GM12878 (cell line): ENCODE results near the gene VN1R5. TPM values are rescaled to one million over a fixed set of nuclear protein-coding genes. Genes with fewer than 3 reads are reported as not detected.

ENCODE experiments used
- ATAC-seq: fragments of 200-7000 bp; cut with Tn5 transposase; 3 replicates; pipeline ENCODE4 v1.9.1; 2020; ENCODE audit warnings: mild to moderate bottlenecking, moderate library complexity
- BruUV-seq: library from RNA; stranded (reverse); fragments of 400-500 nt; replicated peaks from 2 replicates; lab custom pipeline; 2021; lab: Mats Ljungman, UMichigan
- CTCF ChIA-PET: fragments of 300-600 bp; sonication (Branson Sonifier 250); formaldehyde crosslinking; extraction: SDS; loops from one replicate; lab custom pipeline; 2021; ENCODE audit warnings: inconsistent platforms; lab: Yijun Ruan, JAX
- POLR2A ChIA-PET: fragments of 350-600 bp; formaldehyde crosslinking; extraction: SDS; loops from one replicate; lab custom pipeline; 2021; ENCODE audit warnings: inconsistent platforms; lab: Charles Lee
- RAD21 ChIA-PET: fragments of 300-600 bp; sonication (Branson Sonifier 250); formaldehyde crosslinking; loops from one replicate; lab custom pipeline; 2023; ENCODE audit warnings: antibody characterized with exemption; ENCODE audit not compliant: unreplicated experiment; lab: Charles Lee
- SMC1A ChIA-PET: fragments of 300-600 bp; sonication (Branson Sonifier 250); formaldehyde crosslinking; loops from one replicate; lab custom pipeline; 2023; ENCODE audit not compliant: unreplicated experiment, uncharacterized antibody; lab: Charles Lee
- DNase-seq: peaks from one replicate; pipeline ENCODE4 v3.0.0-alpha.2; 2011; ENCODE audit warnings: low read depth, low spot score
- FAIRE-seq: peaks from 3 replicates; lab custom pipeline; 2011; peaks lifted over from hg19 to GRCh38; lab: Jason Lieb, UNC
- H2AFZ ChIP-seq: 2 replicates; pipeline ENCODE4 v1.6.0; 2011; ENCODE audit warnings: low read depth, low read length, control low read depth; ENCODE audit not compliant: control insufficient read depth
- H3K27ac ChIP-seq: 2 replicates; pipeline ENCODE4 v1.5.1; 2011; ENCODE audit warnings: control low read depth; ENCODE audit not compliant: control insufficient read depth, insufficient read depth
- H3K27me3 ChIP-seq, 2 experiments: replicated peaks in 1 of 2; 2 replicates each; pipeline versions ENCODE4 v1.6.0 to v1.6.1; 2011; ENCODE audit warnings: low read length in 1 of 2; ENCODE audit not compliant: control insufficient read depth in 2 of 2, insufficient read depth in 2 of 2
- H3K36me3 ChIP-seq, 2 experiments: 2 replicates each; pipeline ENCODE4 v1.5.1; 2011; ENCODE audit warnings: low read length in 1 of 2; ENCODE audit not compliant: control insufficient read depth in 2 of 2, insufficient read depth in 2 of 2
- H3K4me1 ChIP-seq: 2 replicates; pipeline ENCODE4 v1.6.1; 2011; ENCODE audit warnings: mild to moderate bottlenecking, low read length, moderate library complexity, mixed read lengths; ENCODE audit not compliant: control insufficient read depth, insufficient read depth
- H3K4me2 ChIP-seq: 2 replicates; pipeline ENCODE4 v1.6.0; 2011; ENCODE audit warnings: control low read depth; ENCODE audit not compliant: control insufficient read depth, insufficient read depth
- H3K4me3 ChIP-seq: fragments of 200-600 bp; sonication (generic); 2 replicates; pipeline ENCODE4 v1.5.1; 2016
- H3K79me2 ChIP-seq: 2 replicates; pipeline ENCODE4 v1.6.0; 2011; ENCODE audit warnings: low read length; ENCODE audit not compliant: control insufficient read depth, insufficient read depth
- H3K9ac ChIP-seq: 2 replicates; pipeline ENCODE4 v1.8.0; 2011; ENCODE audit warnings: low read length, control low read depth, mixed read lengths; ENCODE audit not compliant: control insufficient read depth, insufficient read depth
- H3K9me3 ChIP-seq: replicated peaks from 3 replicates; pipeline ENCODE4 v1.5.1; 2011; ENCODE audit warnings: mild to moderate bottlenecking, low read length; ENCODE audit not compliant: control insufficient read depth, insufficient read depth
- H4K20me1 ChIP-seq: 2 replicates; pipeline ENCODE4 v1.6.0; 2011; ENCODE audit not compliant: control insufficient read depth, insufficient read depth
- BHLHE40 ChIP-seq, 2 experiments: fragments of 450-650 bp in 1 of 2; IDR thresholded peaks; 2 replicates each; pipeline ENCODE4 v1.6.1; 2011 to 2017; ENCODE audit warnings: low read depth in 2 of 2, borderline replicate concordance in 1 of 2, improper control_type of control experiment in 1 of 2, low read length in 1 of 2, mild to moderate bottlenecking in 1 of 2
- DPF2 ChIP-seq: fragments of 450-650 bp; IDR thresholded peaks from 2 replicates; pipeline ENCODE4 v1.6.1; 2017; ENCODE audit warnings: mild to moderate bottlenecking
- GATAD2B ChIP-seq: fragments of 450-650 bp; conservative IDR thresholded peaks from 2 replicates; pipeline ENCODE4 v1.6.1; 2017; ENCODE audit warnings: low read depth, mild to moderate bottlenecking, moderate library complexity
- HDAC2 ChIP-seq: fragments of 200-600 bp; sonication (generic); IDR thresholded peaks from 2 replicates; pipeline ENCODE4 v1.6.1; 2017
- MYB ChIP-seq: fragments of 150-350 bp; IDR thresholded peaks from 2 replicates; pipeline ENCODE4 v1.6.1; 2014; ENCODE audit warnings: mild to moderate bottlenecking, low read depth, low read length, borderline replicate concordance
- NR2C2 ChIP-seq: IDR thresholded peaks from 2 replicates; pipeline ENCODE4 v1.6.1; 2011; ENCODE audit warnings: borderline replicate concordance, low read depth; ENCODE audit not compliant: control insufficient read depth, insufficient read length
- PAX8 ChIP-seq: fragments of 450-650 bp; IDR thresholded peaks from 2 replicates; pipeline ENCODE4 v1.6.1; 2017; ENCODE audit warnings: mild to moderate bottlenecking, moderate library complexity
- RAD21 ChIP-seq: IDR thresholded peaks from 2 replicates; pipeline ENCODE4 v1.6.1; 2011; ENCODE audit warnings: mild to moderate bottlenecking, low read depth, low read length, moderate library complexity; ENCODE audit not compliant: insufficient read depth
- TARDBP ChIP-seq: IDR thresholded peaks from 2 replicates; pipeline ENCODE4 v1.6.1; 2016; ENCODE audit warnings: borderline replicate concordance
- YY1 ChIP-seq: IDR thresholded peaks from 2 replicates; pipeline ENCODE4 v1.6.1; 2011; ENCODE audit warnings: low read depth, mild to moderate bottlenecking, low read length
- ZBTB11 ChIP-seq: fragments of 450-650 bp; formaldehyde crosslinking; IDR thresholded peaks from 2 replicates; pipeline ENCODE4 v1.5.0; 2022; ENCODE audit warnings: mild to moderate bottlenecking, missing genetic modification characterization
- ZBTB33 ChIP-seq: fragments of 450-650 bp; IDR thresholded peaks from 2 replicates; pipeline ENCODE4 v1.6.1; 2017; ENCODE audit warnings: mild to moderate bottlenecking
- ZNF207 ChIP-seq: fragments of 450-650 bp; IDR thresholded peaks from 2 replicates; pipeline ENCODE4 v1.6.1; 2014; ENCODE audit warnings: antibody characterized with exemption, mild to moderate bottlenecking, borderline replicate concordance
- ZNF24 ChIP-seq: fragments of 450-650 bp; IDR thresholded peaks from 2 replicates; pipeline ENCODE4 v1.6.1; 2017; ENCODE audit warnings: antibody characterized with exemption, mild to moderate bottlenecking
- in situ Hi-C: fragments of 300-500 bp; cut with MboI; formaldehyde crosslinking; loops from 9 replicates; pipeline ENCODE4 v1.14.3; 2018; ENCODE audit warnings: mixed read lengths
- intact Hi-C: fragments of 100-400 bp; cut with micrococcal nuclease; formaldehyde crosslinking; loops from one replicate; pipeline ENCODE4 v1.14.2; 2022; ENCODE audit not compliant: unreplicated experiment
- polyA plus RNA-seq, 11 experiments: library from polyadenylated mRNA; depleted of rRNA in 4 of 11; unstranded in 6 of 11; stranded (reverse) in 5 of 11; fragments of >200 nt; fragmentation: Nextera tagmentation in 4 of 11; fragmentation: Illumina TruSeq in 1 of 11; extraction: Ambion mirVana in 4 of 11; extraction: Trizol in 1 of 11; gene quantifications; 1 replicate in 1 of 11; 2 replicates in 10 of 11; pipeline versions ENCODE4 v1.2.1 to v1.2.3, GENCODE V29; 2011 to 2016; ENCODE audit warnings: inconsistent platforms in 2 of 11, missing spikeins in 2 of 11, low read depth in 1 of 11
- total RNA-seq, 4 experiments: library from RNA; depleted of rRNA in 3 of 4; stranded (reverse); fragments of >200 nt in 3 of 4; fragmentation: Illumina TruSeq in 1 of 4; extraction: Trizol in 1 of 4; gene quantifications; 2 replicates each; pipeline versions ENCODE4 v1.2.1 to v1.2.3, GENCODE V29; 2013 to 2021
- TF ChIP-seq, protein P1 (sequence below): fragments of 450-650 bp; IDR thresholded peaks from 2 replicates; pipeline ENCODE4 v1.6.1; 2017; ENCODE audit warnings: mild to moderate bottlenecking, moderate library complexity
- TF ChIP-seq, protein P2 (sequence below): fragments of 450-650 bp; IDR thresholded peaks from 2 replicates; pipeline ENCODE4 v1.6.1; 2014; ENCODE audit warnings: mild to moderate bottlenecking

VN1R5 gene
- total and polyA plus RNA-seq, 10 of the 15 experiments (the other 5 are each of a cell fraction or from before 2014, with no cell fraction given) = not detected

- no peak for DNase-seq
- H2AFZ ChIP-seq = no peak overlapping the region
- no TSS peak for BruUV-seq
- CTCF ChIA-PET = no interaction called here
- ATAC-seq = no peak
- H3K27me3 ChIP-seq = no peaks in the 10 kb centered on the region
- no peak overlapping the region for H3K4me2 ChIP-seq
- POLR2A ChIA-PET = no interaction called here
- FAIRE-seq = no peak
- H3K79me2 ChIP-seq = no peaks in the 10 kb centered on the region
- RAD21 ChIA-PET = no interaction called here
- intact Hi-C loops (no loop called here), in situ Hi-C loops (no loop called here)
- no peaks in the 10 kb centered on the region; the same call in 2 of the 3 replicates for H3K9me3 ChIP-seq
- H3K36me3 ChIP-seq = no peaks in the 10 kb centered on the region
- no peaks in the 10 kb centered on the region for H4K20me1 ChIP-seq
- H3K9ac ChIP-seq = no peak overlapping the region
- SMC1A ChIA-PET = no interaction called here
- H3K4me1 ChIP-seq = no peaks in the 10 kb centered on the region
- H3K4me3 ChIP-seq = no peak overlapping the region
- H3K27ac ChIP-seq = no peak overlapping the region
- no peak for TF ChIP-seq PAX8
- no peak for TF ChIP-seq MYB
- TF ChIP-seq, protein P1, sequence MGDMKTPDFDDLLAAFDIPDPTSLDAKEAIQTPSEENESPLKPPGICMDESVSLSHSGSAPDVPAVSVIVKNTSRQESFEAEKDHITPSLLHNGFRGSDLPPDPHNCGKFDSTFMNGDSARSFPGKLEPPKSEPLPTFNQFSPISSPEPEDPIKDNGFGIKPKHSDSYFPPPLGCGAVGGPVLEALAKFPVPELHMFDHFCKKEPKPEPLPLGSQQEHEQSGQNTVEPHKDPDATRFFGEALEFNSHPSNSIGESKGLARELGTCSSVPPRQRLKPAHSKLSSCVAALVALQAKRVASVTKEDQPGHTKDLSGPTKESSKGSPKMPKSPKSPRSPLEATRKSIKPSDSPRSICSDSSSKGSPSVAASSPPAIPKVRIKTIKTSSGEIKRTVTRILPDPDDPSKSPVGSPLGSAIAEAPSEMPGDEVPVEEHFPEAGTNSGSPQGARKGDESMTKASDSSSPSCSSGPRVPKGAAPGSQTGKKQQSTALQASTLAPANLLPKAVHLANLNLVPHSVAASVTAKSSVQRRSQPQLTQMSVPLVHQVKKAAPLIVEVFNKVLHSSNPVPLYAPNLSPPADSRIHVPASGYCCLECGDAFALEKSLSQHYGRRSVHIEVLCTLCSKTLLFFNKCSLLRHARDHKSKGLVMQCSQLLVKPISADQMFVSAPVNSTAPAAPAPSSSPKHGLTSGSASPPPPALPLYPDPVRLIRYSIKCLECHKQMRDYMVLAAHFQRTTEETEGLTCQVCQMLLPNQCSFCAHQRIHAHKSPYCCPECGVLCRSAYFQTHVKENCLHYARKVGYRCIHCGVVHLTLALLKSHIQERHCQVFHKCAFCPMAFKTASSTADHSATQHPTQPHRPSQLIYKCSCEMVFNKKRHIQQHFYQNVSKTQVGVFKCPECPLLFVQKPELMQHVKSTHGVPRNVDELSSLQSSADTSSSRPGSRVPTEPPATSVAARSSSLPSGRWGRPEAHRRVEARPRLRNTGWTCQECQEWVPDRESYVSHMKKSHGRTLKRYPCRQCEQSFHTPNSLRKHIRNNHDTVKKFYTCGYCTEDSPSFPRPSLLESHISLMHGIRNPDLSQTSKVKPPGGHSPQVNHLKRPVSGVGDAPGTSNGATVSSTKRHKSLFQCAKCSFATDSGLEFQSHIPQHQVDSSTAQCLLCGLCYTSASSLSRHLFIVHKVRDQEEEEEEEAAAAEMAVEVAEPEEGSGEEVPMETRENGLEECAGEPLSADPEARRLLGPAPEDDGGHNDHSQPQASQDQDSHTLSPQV = no peak
- TF ChIP-seq GATAD2B = no peak
- TF ChIP-seq RAD21 = no peak
- no peak for TF ChIP-seq ZNF207
- TF ChIP-seq HDAC2 = no peak
- no peak for TF ChIP-seq NR2C2
- TF ChIP-seq ZBTB33 = no peak
- TF ChIP-seq ZBTB11 (CRISPR knock-in tag) = no peak
- TF ChIP-seq DPF2 = no peak
- TF ChIP-seq TARDBP = no peak
- TF ChIP-seq BHLHE40 (IDR thresholded peaks at IDR 0.05; ENCODE audit: borderline replicate concordance in 1 of 2, low read depth in 2 of 2, low read length in 1 of 2) = no peak
- TF ChIP-seq, protein P2, sequence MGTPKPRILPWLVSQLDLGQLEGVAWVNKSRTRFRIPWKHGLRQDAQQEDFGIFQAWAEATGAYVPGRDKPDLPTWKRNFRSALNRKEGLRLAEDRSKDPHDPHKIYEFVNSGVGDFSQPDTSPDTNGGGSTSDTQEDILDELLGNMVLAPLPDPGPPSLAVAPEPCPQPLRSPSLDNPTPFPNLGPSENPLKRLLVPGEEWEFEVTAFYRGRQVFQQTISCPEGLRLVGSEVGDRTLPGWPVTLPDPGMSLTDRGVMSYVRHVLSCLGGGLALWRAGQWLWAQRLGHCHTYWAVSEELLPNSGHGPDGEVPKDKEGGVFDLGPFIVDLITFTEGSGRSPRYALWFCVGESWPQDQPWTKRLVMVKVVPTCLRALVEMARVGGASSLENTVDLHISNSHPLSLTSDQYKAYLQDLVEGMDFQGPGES = no peak
- no peak for TF ChIP-seq YY1
- TF ChIP-seq ZNF24 = no peak
Observed at GRCh38 chr1:247269133-247269532, 13.3 kb downstream of the VN1R5 start.
